GM13977 (cell line): ENCODE data around the gene ANKRD6.
"Not testable (repeated sequence)": the region's sequence is repeated elsewhere in the genome, so short reads cannot be mapped to it uniquely, and the experiment has no call there.

ENCODE experiments used
- DNase-seq: peaks from one replicate; pipeline ENCODE4 v3.0.0; 2012; ENCODE audit warnings: low spot score
- in situ Hi-C: fragments of 300-500 bp; cut with MboI; formaldehyde crosslinking; loops from one replicate; pipeline ENCODE4 v1.12.0; 2022; ENCODE audit warnings: low sequenced_read_pairs, low pct_unique_long_range_greater_than_20kb, mixed read lengths, inconsistent platforms; ENCODE audit not compliant: unreplicated experiment
- TF ChIP-seq, protein P1 (sequence below): IDR thresholded peaks from 2 replicates; pipeline ENCODE4 v1.5.1; 2012; ENCODE audit warnings: mild to moderate bottlenecking, control low read depth; ENCODE audit not compliant: insufficient read depth; ENCODE audit errors: extremely low read depth, missing control alignments

ANKRD6 gene

GRCh38 chr6:89619567-89619966, 186.6 kb downstream of the ANKRD6 start:
- in situ Hi-C loops = no loop called here
- TF ChIP-seq, protein P1, sequence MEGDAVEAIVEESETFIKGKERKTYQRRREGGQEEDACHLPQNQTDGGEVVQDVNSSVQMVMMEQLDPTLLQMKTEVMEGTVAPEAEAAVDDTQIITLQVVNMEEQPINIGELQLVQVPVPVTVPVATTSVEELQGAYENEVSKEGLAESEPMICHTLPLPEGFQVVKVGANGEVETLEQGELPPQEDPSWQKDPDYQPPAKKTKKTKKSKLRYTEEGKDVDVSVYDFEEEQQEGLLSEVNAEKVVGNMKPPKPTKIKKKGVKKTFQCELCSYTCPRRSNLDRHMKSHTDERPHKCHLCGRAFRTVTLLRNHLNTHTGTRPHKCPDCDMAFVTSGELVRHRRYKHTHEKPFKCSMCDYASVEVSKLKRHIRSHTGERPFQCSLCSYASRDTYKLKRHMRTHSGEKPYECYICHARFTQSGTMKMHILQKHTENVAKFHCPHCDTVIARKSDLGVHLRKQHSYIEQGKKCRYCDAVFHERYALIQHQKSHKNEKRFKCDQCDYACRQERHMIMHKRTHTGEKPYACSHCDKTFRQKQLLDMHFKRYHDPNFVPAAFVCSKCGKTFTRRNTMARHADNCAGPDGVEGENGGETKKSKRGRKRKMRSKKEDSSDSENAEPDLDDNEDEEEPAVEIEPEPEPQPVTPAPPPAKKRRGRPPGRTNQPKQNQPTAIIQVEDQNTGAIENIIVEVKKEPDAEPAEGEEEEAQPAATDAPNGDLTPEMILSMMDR = no peak

DNA sequence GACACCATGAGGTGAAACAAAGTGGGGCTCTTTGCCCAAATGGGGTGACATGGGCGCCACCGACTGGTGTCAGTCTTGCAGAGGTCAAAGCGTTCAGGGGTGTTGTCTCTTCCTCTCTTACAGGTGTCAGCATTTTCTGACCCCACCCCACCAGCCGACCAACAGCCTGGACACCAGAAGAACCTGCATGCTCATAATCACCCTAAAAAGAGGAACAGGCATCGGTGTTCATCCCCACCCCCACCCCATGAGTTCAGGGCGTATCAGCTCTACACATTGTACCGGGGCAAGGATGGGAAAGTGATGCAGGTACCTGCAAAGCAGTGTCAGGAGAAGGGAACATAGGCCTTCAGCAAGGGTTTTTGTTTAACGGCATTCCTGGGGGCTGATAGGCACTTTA, 190.8 kb downstream of the ANKRD6 start:
- in situ Hi-C loops = no loop called here
- TF ChIP-seq, protein P1 = no peak
- DNase-seq = no peak

More at GRCh38 chr6:89619567-89619966, 186.6 kb downstream of the ANKRD6 start:
- no peak for DNase-seq

DNA sequence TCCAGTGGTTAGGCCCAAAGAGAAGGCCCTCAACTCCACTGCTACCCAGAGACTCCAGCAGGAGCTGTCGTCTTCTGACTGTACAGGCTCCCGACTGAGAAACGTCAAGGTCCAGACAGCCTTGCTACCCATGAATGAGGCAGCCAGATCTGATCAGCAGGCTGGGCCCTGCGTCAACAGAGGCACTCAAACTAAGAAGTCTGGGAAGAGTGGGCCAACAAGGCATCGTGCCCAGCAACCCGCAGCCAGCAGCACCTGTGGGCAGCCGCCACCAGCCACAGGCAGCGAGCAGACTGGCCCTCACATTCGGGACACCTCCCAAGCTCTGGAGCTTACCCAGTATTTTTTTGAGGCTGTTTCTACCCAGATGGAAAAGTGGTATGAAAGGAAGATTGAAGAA, 197.5 kb downstream of the ANKRD6 start:
- no peak for DNase-seq
- TF ChIP-seq, protein P1 = no peak
- in situ Hi-C loops = no loop called here

DNA sequence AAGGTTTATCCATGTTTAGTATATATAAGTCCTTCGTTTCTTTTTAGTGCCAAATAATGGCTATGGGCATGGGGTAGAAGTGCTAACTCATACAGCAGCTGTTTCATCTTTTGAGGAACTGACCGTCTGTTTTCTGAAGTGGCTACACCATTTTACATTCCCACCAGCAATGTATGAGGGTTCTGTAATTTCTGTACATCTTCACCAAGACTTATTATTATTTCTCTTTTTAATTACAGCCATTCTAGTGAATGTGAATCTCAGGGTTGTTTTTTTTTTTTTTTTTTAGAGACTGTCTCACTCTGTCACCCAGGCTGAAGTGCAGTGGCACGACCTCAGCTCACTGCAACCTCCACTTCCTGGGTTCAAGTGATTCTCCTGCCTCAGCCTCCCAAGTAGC, 203.5 kb downstream of the ANKRD6 start:
- DNase-seq, in situ Hi-C loops: not testable (repeated sequence)

GRCh38 chr6:89637960-89638319, 205.0 kb downstream of the ANKRD6 start:
- TF ChIP-seq, protein P1 = no peak
- DNase-seq = no peak
- in situ Hi-C loops = no loop called here

- in situ Hi-C loops = no loop called here
- DNase-seq = peak; percentile 89
- TF ChIP-seq, protein P1 = no peak
These were observed 205.6 kb downstream of the ANKRD6 start, which contains the start of gene LYRM2 for GRCh38 chr6:89638320-89639195. Gene LYRM2, minus strand, starts transcription at chr6:89638747. Its CDS starts 31 bp downstream, at chr6:89638716.

GRCh38 chr6:89640804-89641203, 207.9 kb downstream of the ANKRD6 start:
- TF ChIP-seq, protein P1 = no peak
- in situ Hi-C loops = no loop called here
- no peak for DNase-seq

DNA sequence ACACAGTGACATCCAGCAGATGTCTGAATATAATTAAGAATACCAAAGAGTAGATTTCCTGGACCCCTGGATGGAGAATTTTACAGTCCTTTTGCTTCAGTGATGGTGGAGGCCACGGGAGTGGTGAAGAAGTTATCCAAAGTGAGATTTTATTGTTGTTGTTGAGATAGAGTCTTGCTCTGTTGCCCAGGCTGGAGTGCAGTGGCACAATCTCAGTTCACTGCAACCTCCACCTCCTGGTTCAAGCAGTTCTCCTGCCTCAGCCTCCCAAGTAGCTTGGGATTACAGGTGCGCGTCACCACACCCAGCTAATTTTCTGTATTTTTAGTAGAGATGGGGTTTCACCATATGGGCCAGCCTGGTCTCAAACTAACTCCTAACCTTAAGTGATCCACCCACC, 208.6 kb downstream of the ANKRD6 start:
- in situ Hi-C loops = not testable (repeated sequence)

More for the DNA sequence above, 208.6 kb downstream of the ANKRD6 start:
- not testable (repeated sequence) for DNase-seq
